PFSK-1 (cell line): ENCODE measurements around the gene CXCL12.

Experiments
- POLR2AphosphoS5 ChIP-seq: IDR thresholded peaks from 2 replicates; pipeline ENCODE4 v1.6.1; 2012; ENCODE audit warnings: low read depth, mild to moderate bottlenecking, control low read depth, low read length, moderate library complexity
- REST ChIP-seq, 2 experiments: IDR thresholded peaks; 2 replicates each; pipeline versions ENCODE4 v1.6.1 to v1.8.0; 2011 to 2012; ENCODE audit warnings: low read depth in 2 of 2, low read length in 2 of 2, control low read depth in 1 of 2, inconsistent platforms in 1 of 2, mild to moderate bottlenecking in 1 of 2, moderate library complexity in 1 of 2; ENCODE audit not compliant: insufficient read depth in 1 of 2
- SIN3A ChIP-seq: IDR thresholded peaks from 2 replicates; pipeline ENCODE4 v1.6.1; 2012; ENCODE audit warnings: mild to moderate bottlenecking, low read length, moderate library complexity, borderline replicate concordance; ENCODE audit not compliant: insufficient read depth

GRCh38 chr10:44369296-44369695 lies 15.6 kb downstream of the CXCL12 start:
- TF ChIP-seq SIN3A (no peak), REST (IDR thresholded peaks at IDR 0.05; ENCODE audit: insufficient read depth in 1 of 2, low read depth in 2 of 2, low read length in 2 of 2) (no peak), POLR2AphosphoS5 (no peak)
